Measurements from ENCODE around the gene PMEPA1. TPM values are rescaled to one million over a fixed set of nuclear protein-coding genes. Genes with fewer than 3 reads are reported as not detected.

Gene PMEPA1
- polyA plus RNA-seq, 2 of the 4 experiments (the other 2 are of a cell fraction): 131 to 147 TPM

- TF ChIP-seq, protein P1, sequence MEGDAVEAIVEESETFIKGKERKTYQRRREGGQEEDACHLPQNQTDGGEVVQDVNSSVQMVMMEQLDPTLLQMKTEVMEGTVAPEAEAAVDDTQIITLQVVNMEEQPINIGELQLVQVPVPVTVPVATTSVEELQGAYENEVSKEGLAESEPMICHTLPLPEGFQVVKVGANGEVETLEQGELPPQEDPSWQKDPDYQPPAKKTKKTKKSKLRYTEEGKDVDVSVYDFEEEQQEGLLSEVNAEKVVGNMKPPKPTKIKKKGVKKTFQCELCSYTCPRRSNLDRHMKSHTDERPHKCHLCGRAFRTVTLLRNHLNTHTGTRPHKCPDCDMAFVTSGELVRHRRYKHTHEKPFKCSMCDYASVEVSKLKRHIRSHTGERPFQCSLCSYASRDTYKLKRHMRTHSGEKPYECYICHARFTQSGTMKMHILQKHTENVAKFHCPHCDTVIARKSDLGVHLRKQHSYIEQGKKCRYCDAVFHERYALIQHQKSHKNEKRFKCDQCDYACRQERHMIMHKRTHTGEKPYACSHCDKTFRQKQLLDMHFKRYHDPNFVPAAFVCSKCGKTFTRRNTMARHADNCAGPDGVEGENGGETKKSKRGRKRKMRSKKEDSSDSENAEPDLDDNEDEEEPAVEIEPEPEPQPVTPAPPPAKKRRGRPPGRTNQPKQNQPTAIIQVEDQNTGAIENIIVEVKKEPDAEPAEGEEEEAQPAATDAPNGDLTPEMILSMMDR (IDR thresholded peaks at IDR 0.05): no peak
- TF ChIP-seq RCOR1 (IDR thresholded peaks at IDR 0.05; ENCODE audit: low read depth, low read length): no peak
- TF ChIP-seq EP300 (IDR thresholded peaks at IDR 0.05): no peak
- TF ChIP-seq USF2 (IDR thresholded peaks at IDR 0.05): no peak
- no peak for TF ChIP-seq POLR2A (IDR thresholded peaks at IDR 0.05; ENCODE audit: low read length)
- peak; percentile 49; the same call in 1 of the 2 replicates for TF ChIP-seq FOSB (CRISPR knock-in tag; IDR thresholded peaks at IDR 0.05)
- TF ChIP-seq HEYL (CRISPR knock-in tag; IDR thresholded peaks at IDR 0.05): peak; percentile 89
- TF ChIP-seq ZFP36 (IDR thresholded peaks at IDR 0.05; ENCODE audit: borderline replicate concordance, partially characterized antibody): no peak
- TF ChIP-seq TP53 (CRISPR knock-in tag; IDR thresholded peaks at IDR 0.05): peak; percentile 72; the same call in 1 of the 2 replicates
- TF ChIP-seq HMGXB4 (CRISPR knock-in tag; IDR thresholded peaks at IDR 0.05; ENCODE audit: borderline replicate concordance): no peak
- TF ChIP-seq KDM1A (IDR thresholded peaks at IDR 0.05; ENCODE audit: low read depth): no peak
- no peak for TF ChIP-seq E2F6 (IDR thresholded peaks at IDR 0.05; ENCODE audit: borderline replicate concordance, low read depth)
- no peak for TF ChIP-seq BHLHE40 (IDR thresholded peaks at IDR 0.05; ENCODE audit: low read depth, low read length)
- TF ChIP-seq NR3C1 (IDR thresholded peaks at IDR 0.05): no peak
- no peak for TF ChIP-seq SMC3 (IDR thresholded peaks at IDR 0.05)
- 0 out of 2 replicates have a peak, but pooled peaks have one; percentile 67 for TF ChIP-seq ZSCAN20 (CRISPR knock-in tag; IDR thresholded peaks at IDR 0.05)
- peak; percentile 96 for TF ChIP-seq EHF (CRISPR knock-in tag; IDR thresholded peaks at IDR 0.05)
- no peak for TF ChIP-seq POLR2AphosphoS2 (conservative IDR thresholded peaks at IDR 0.05; ENCODE audit: low read length)
- no peak for TF ChIP-seq GATA3 (IDR thresholded peaks at IDR 0.05; ENCODE audit: borderline replicate concordance)
- no peak for TF ChIP-seq RNF2 (IDR thresholded peaks at IDR 0.05; ENCODE audit: borderline replicate concordance, low read depth)
- no peak for TF ChIP-seq CEBPB (IDR thresholded peaks at IDR 0.05)
- TF ChIP-seq FOXS1 (CRISPR knock-in tag; IDR thresholded peaks at IDR 0.05): peak; percentile 70; the same call in 1 of the 2 replicates
- no peak for TF ChIP-seq REST (IDR thresholded peaks at IDR 0.05)
- TF ChIP-seq FOSL2 (IDR thresholded peaks at IDR 0.05): no peak
- no peak for TF ChIP-seq FOSL2 (CRISPR knock-in tag; IDR thresholded peaks at IDR 0.05)
- peak; percentile 72; the same call in 1 of the 2 replicates for TF ChIP-seq RARB (CRISPR knock-in tag; IDR thresholded peaks at IDR 0.05)
- no peak for TF ChIP-seq RAD21 (conservative IDR thresholded peaks at IDR 0.05 in 1 of 2, IDR thresholded peaks at IDR 0.05 in 1 of 2)
- peak; percentile 92 for TF ChIP-seq HOXA7 (CRISPR knock-in tag; IDR thresholded peaks at IDR 0.05)
- TF ChIP-seq MAZ (IDR thresholded peaks at IDR 0.05; ENCODE audit: borderline replicate concordance, low read depth, low read length): no peak
- TF ChIP-seq JUN (IDR thresholded peaks at IDR 0.05): no peak; a peak in 2 of 5 replicates
- no peak for TF ChIP-seq ESRRA (IDR thresholded peaks at IDR 0.05; ENCODE audit: borderline replicate concordance, low read length)
- no peak for TF ChIP-seq BCL3 (IDR thresholded peaks at IDR 0.05)
- TF ChIP-seq, protein P2, sequence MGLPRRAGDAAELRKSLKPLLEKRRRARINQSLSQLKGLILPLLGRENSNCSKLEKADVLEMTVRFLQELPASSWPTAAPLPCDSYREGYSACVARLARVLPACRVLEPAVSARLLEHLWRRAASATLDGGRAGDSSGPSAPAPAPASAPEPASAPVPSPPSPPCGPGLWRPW (IDR thresholded peaks at IDR 0.05): no peak
- TF ChIP-seq, protein P3, sequence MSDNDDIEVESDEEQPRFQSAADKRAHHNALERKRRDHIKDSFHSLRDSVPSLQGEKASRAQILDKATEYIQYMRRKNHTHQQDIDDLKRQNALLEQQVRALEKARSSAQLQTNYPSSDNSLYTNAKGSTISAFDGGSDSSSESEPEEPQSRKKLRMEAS (IDR thresholded peaks at IDR 0.05): no peak
Measured at GRCh38 chr20:57749131-57749690, 39.4 kb upstream of the PMEPA1 start (continued).

All from A549 (cell line).